GM12892 (cell line): ENCODE measurements around the gene RPSA.

Source experiments
- DNase-seq: peaks from one replicate; pipeline ENCODE4 v3.0.0; 2011; ENCODE audit not compliant: insufficient read length
- FAIRE-seq: peaks from 2 replicates; lab custom pipeline; 2011; peaks lifted over from hg19 to GRCh38; lab: Jason Lieb, UNC
- POLR2A ChIP-seq: IDR thresholded peaks from 2 replicates; pipeline ENCODE4 v1.6.1; 2011; ENCODE audit warnings: low read depth, low read length, control low read depth
- POLR2AphosphoS5 ChIP-seq: IDR thresholded peaks from 2 replicates; pipeline ENCODE4 v1.6.1; 2011; ENCODE audit warnings: low read depth, low read length, control low read depth
- TAF1 ChIP-seq: IDR thresholded peaks from 2 replicates; pipeline ENCODE4 v1.6.1; 2011; ENCODE audit warnings: low read depth, mild to moderate bottlenecking, control low read depth, low read length, borderline replicate concordance

RPSA gene

GRCh38 chr3:39396690-39397089 is 9.8 kb upstream of the RPSA start:
- FAIRE-seq (no peak), DNase-seq (no peak)
- TF ChIP-seq POLR2A, result no peak
- no peak for TF ChIP-seq TAF1
- TF ChIP-seq POLR2AphosphoS5, result no peak

GRCh38 chr3:39398700-39399099 is 7.8 kb upstream of the RPSA start:
- DNase-seq (no peak), FAIRE-seq (no peak)
- no peak for TF ChIP-seq TAF1
- TF ChIP-seq POLR2A, result no peak
- no peak for TF ChIP-seq POLR2AphosphoS5

- no peak for FAIRE-seq
Observed at GRCh38 chr3:39401983-39402382, 4.5 kb upstream of the RPSA start.

GRCh38 chr3:39404943-39405686 is 1.4 kb upstream of the RPSA start:
- DNase-seq, result no peak
- TF ChIP-seq TAF1 (no peak), POLR2A (no peak), POLR2AphosphoS5 (no peak)
- no peak for FAIRE-seq

More at GRCh38 chr3:39401983-39402382, 4.5 kb upstream of the RPSA start:
- no peak for DNase-seq
- TF ChIP-seq TAF1 (no peak), POLR2AphosphoS5 (no peak), POLR2A (no peak)

- DNase-seq (no peak), FAIRE-seq (no peak)
- TF ChIP-seq TAF1, result no peak
- no peak for TF ChIP-seq POLR2AphosphoS5
- no peak for TF ChIP-seq POLR2A
Observed at GRCh38 chr3:39405687-39406367, 693 bp upstream of the RPSA start.

- DNase-seq, result no peak
- TF ChIP-seq TAF1, result no peak
- TF ChIP-seq POLR2A, result no peak
- TF ChIP-seq POLR2AphosphoS5, result no peak; the same call in 1 of the 2 replicates
- FAIRE-seq, result no peak
Observed at GRCh38 chr3:39407259-39407629, 724 bp downstream of the RPSA start.

- FAIRE-seq (no peak), DNase-seq (no peak)
- TF ChIP-seq POLR2A (peak; percentile 30; the same call in 1 of the 2 replicates), TAF1 (no peak), POLR2AphosphoS5 (peak; percentile 45; the same call in 1 of the 2 replicates)
Observed at GRCh38 chr3:39407773-39408492, 1.4 kb downstream of the RPSA start.

- no peak for DNase-seq
- no peak for FAIRE-seq
- TF ChIP-seq POLR2A (no peak), TAF1 (no peak), POLR2AphosphoS5 (no peak; the same call in 1 of the 2 replicates)
Observed at GRCh38 chr3:39408493-39409372, 2.2 kb downstream of the RPSA start.

- no peak for FAIRE-seq
- no peak for DNase-seq
- TF ChIP-seq POLR2A (no peak), POLR2AphosphoS5 (no peak; the same call in 1 of the 2 replicates), TAF1 (no peak)
Observed at GRCh38 chr3:39409514-39410136, 3.1 kb downstream of the RPSA start.

GRCh38 chr3:39410893-39411292 is 4.4 kb downstream of the RPSA start:
- DNase-seq (no peak), FAIRE-seq (no peak)
- peak; percentile 46; the same call in 1 of the 2 replicates for TF ChIP-seq POLR2A
- no peak for TF ChIP-seq POLR2AphosphoS5
- TF ChIP-seq TAF1, result no peak
